DND-41 (cell line): ENCODE measurements around the gene DHH.

ENCODE experiments used
- ATAC-seq: fragments of 200-7000 bp; cut with Tn5 transposase; 3 replicates; pipeline ENCODE4 v1.9.1; 2021; ENCODE audit warnings: low read depth; ENCODE audit not compliant: insufficient read depth
- DNase-seq: peaks from one replicate; pipeline ENCODE4 v3.0.0-alpha.2; 2020
- H2AFZ ChIP-seq: 2 replicates; pipeline ENCODE4 v1.6.0; 2012; ENCODE audit warnings: low read depth, low read length
- H3K27ac ChIP-seq: 2 replicates; pipeline ENCODE4 v1.5.1; 2012; ENCODE audit warnings: low read length, inconsistent platforms
- H3K27me3 ChIP-seq: fragments of 200-600 bp; sonication (generic); 2 replicates; pipeline ENCODE4 v1.6.0; 2012; ENCODE audit warnings: low read length, mild to moderate bottlenecking, inconsistent platforms; ENCODE audit not compliant: insufficient read depth, poor library complexity
- H3K36me3 ChIP-seq: 2 replicates; pipeline ENCODE4 v1.5.1; 2012; ENCODE audit warnings: low read length, inconsistent platforms; ENCODE audit not compliant: insufficient read depth
- H3K4me1 ChIP-seq: 2 replicates; pipeline ENCODE4 v1.5.1; 2012; ENCODE audit warnings: mild to moderate bottlenecking, low read length; ENCODE audit not compliant: insufficient read depth
- H3K4me2 ChIP-seq: 2 replicates; pipeline ENCODE4 v1.6.0; 2012; ENCODE audit warnings: mild to moderate bottlenecking, moderate library complexity, low read length, inconsistent platforms; ENCODE audit not compliant: insufficient read depth
- H3K4me3 ChIP-seq, 2 experiments: fragments of 200-600 bp in 1 of 2; shearing (Covaris generic) in 1 of 2; 2 replicates each; pipeline ENCODE4 v1.5.1; 2012 to 2016; ENCODE audit warnings: inconsistent platforms in 2 of 2, low read length in 2 of 2, mild to moderate bottlenecking in 2 of 2, low read depth in 1 of 2, moderate library complexity in 1 of 2
- H3K79me2 ChIP-seq: 2 replicates; pipeline ENCODE4 v1.6.0; 2012; ENCODE audit warnings: low read length, inconsistent platforms; ENCODE audit not compliant: insufficient read depth
- H3K9ac ChIP-seq: 2 replicates; pipeline ENCODE4 v1.6.0; 2012; ENCODE audit warnings: low read depth, mild to moderate bottlenecking, inconsistent platforms, low read length, moderate library complexity
- H3K9me3 ChIP-seq: 2 replicates; pipeline ENCODE4 v1.5.1; 2012; ENCODE audit warnings: low read length, moderate library complexity, mild to moderate bottlenecking, inconsistent platforms; ENCODE audit not compliant: insufficient read depth, severe bottlenecking
- H4K20me1 ChIP-seq: 2 replicates; pipeline ENCODE4 v1.6.0; 2012; ENCODE audit warnings: low read length; ENCODE audit not compliant: insufficient read depth
- CTCF ChIP-seq: IDR thresholded peaks from 2 replicates; pipeline ENCODE4 v1.5.1; 2012; ENCODE audit warnings: borderline replicate concordance, low read length, moderate library complexity, mild to moderate bottlenecking; ENCODE audit not compliant: poor library complexity, severe bottlenecking; ENCODE audit errors: extremely low read depth
- EZH2 ChIP-seq: IDR thresholded peaks from 3 replicates; pipeline ENCODE4 v1.6.1; 2012; ENCODE audit warnings: borderline replicate concordance, low read depth, mild to moderate bottlenecking, moderate library complexity, low read length, inconsistent platforms; ENCODE audit not compliant: severe bottlenecking

The DHH gene

GRCh38 chr12:49110464-49111155, 16.0 kb upstream of the DHH start, which contains the start of gene LMBR1L:
Gene LMBR1L, minus strand, starts transcription at chr12:49110847. Its CDS starts 292 bp downstream, at chr12:49110555.
- ATAC-seq = peak; percentile 98
- peak; percentile 96 for DNase-seq
- Histone ChIP-seq H3K27me3 (no peaks in the 10 kb centered on the region), H4K20me1 (peaks cover 18% of the 10 kb centered on the region), H3K9ac (peak within 1 kb of the TSS; percentile 85), H3K4me1 (peaks cover 26% of the 10 kb centered on the region), H3K27ac (peak within 1 kb of the TSS; percentile 82), H3K4me3 (peak within 1 kb of the TSS; percentile 81 to 90; a peak in 3 of 4 replicates), H3K36me3 (peaks cover 22% of the 10 kb centered on the region), H3K79me2 (peaks cover 37% of the 10 kb centered on the region), H3K9me3 (no peaks in the 10 kb centered on the region), H3K4me2 (peak within 1 kb of the TSS; percentile 92), H2AFZ (peak within 1 kb of the TSS; percentile 86)
- TF ChIP-seq EZH2 (no peak), CTCF (peak; percentile 59)

- peak; percentile 15; the same call in 1 of the 3 replicates for ATAC-seq
- Histone ChIP-seq H3K9ac (peak overlapping the region; percentile 85), H3K4me3 (peak overlapping the region; percentile 81 to 90; a peak in 3 of 4 replicates), H3K27ac (peak overlapping the region; percentile 77), H3K79me2 (peaks cover 43% of the 10 kb centered on the region), H4K20me1 (peaks cover 26% of the 10 kb centered on the region), H3K36me3 (peaks cover 29% of the 10 kb centered on the region), H3K27me3 (no peaks in the 10 kb centered on the region), H3K9me3 (no peaks in the 10 kb centered on the region), H3K4me2 (peak overlapping the region; percentile 92), H2AFZ (peak overlapping the region; percentile 84), H3K4me1 (peaks cover 26% of the 10 kb centered on the region)
- peak; percentile 50 for DNase-seq
- TF ChIP-seq EZH2 = no peak
- no peak for TF ChIP-seq CTCF
These were observed 15.3 kb upstream of the DHH start for GRCh38 chr12:49109641-49110463.

- Histone ChIP-seq H3K9me3 (no peaks in the 10 kb centered on the region), H3K4me3 (peak overlapping the region in 1 of 2 experiments; percentile 90; a peak in 2 of 4 replicates), H3K27me3 (no peaks in the 10 kb centered on the region), H3K4me2 (peak overlapping the region; percentile 92), H3K4me1 (peaks cover 26% of the 10 kb centered on the region), H2AFZ (no peak overlapping the region), H3K79me2 (peaks cover 48% of the 10 kb centered on the region), H3K36me3 (peaks cover 38% of the 10 kb centered on the region), H4K20me1 (peaks cover 30% of the 10 kb centered on the region), H3K27ac (peak overlapping the region; percentile 67), H3K9ac (peak overlapping the region; percentile 85; the same call in 1 of the 2 replicates)
- DNase-seq (no peak), ATAC-seq (no peak)
- TF ChIP-seq CTCF = no peak
- TF ChIP-seq EZH2 = no peak
These were observed 14.4 kb upstream of the DHH start for GRCh38 chr12:49108958-49109404.
